Activated T-cell treated with anti-CD3 and anti-CD28 coated beads for 48 hours (primary cell): Measurements from ENCODE around the gene ROBO1.

Experiments
- DNase-seq: peaks from one replicate; pipeline ENCODE4 v3.0.0-alpha.2; 2020; ENCODE audit warnings: low read depth

Gene ROBO1

GRCh38 chr3:79012530-79012913 lies 755.3 kb downstream of the ROBO1 start:
- no peak for DNase-seq

GRCh38 chr3:79011821-79012529 lies 755.8 kb downstream of the ROBO1 start:
- DNase-seq, result no peak

GRCh38 chr3:79009861-79010260 lies 757.9 kb downstream of the ROBO1 start:
- DNase-seq, result no peak

GRCh38 chr3:79006077-79006476 lies 761.7 kb downstream of the ROBO1 start:
- no peak for DNase-seq

- DNase-seq, result no peak
Measured at GRCh38 chr3:79005084-79005483, 762.7 kb downstream of the ROBO1 start.

GRCh38 chr3:79003994-79004393 lies 763.8 kb downstream of the ROBO1 start:
- DNase-seq, result no peak

GRCh38 chr3:79002465-79003372 lies 765.1 kb downstream of the ROBO1 start:
- DNase-seq, result no peak

- DNase-seq, result no peak
Measured at GRCh38 chr3:79001255-79001654, 766.5 kb downstream of the ROBO1 start.

- DNase-seq, result no peak
Measured at GRCh38 chr3:78999139-78999538, 768.7 kb downstream of the ROBO1 start.

GRCh38 chr3:78995087-78995486 lies 772.7 kb downstream of the ROBO1 start:
- DNase-seq, result no peak

- DNase-seq, result no peak
Measured at GRCh38 chr3:78994174-78995027, 773.4 kb downstream of the ROBO1 start.

GRCh38 chr3:78993375-78993774 lies 774.4 kb downstream of the ROBO1 start:
- no peak for DNase-seq

- no peak for DNase-seq
Measured at GRCh38 chr3:78992830-78993229, 775.0 kb downstream of the ROBO1 start.

- no peak for DNase-seq
Measured at GRCh38 chr3:78992400-78992799, 775.4 kb downstream of the ROBO1 start.

GRCh38 chr3:78991656-78992055 lies 776.1 kb downstream of the ROBO1 start:
- no peak for DNase-seq

- DNase-seq, result no peak
Measured at GRCh38 chr3:78990156-78990555, 777.6 kb downstream of the ROBO1 start.

GRCh38 chr3:78988324-78988723 lies 779.5 kb downstream of the ROBO1 start:
- no peak for DNase-seq

- no peak for DNase-seq
Measured at GRCh38 chr3:78986416-78987101, 781.2 kb downstream of the ROBO1 start.

GRCh38 chr3:78985981-78986380 lies 781.8 kb downstream of the ROBO1 start:
- no peak for DNase-seq

- no peak for DNase-seq
Measured at GRCh38 chr3:78979028-78979427, 788.8 kb downstream of the ROBO1 start.

- DNase-seq, result no peak
Measured at GRCh38 chr3:78978037-78978436, 789.8 kb downstream of the ROBO1 start.

GRCh38 chr3:78977073-78977472 lies 790.7 kb downstream of the ROBO1 start:
- no peak for DNase-seq
